Loucy (cell line): ENCODE measurements around the gene CCDC70.

Experiments used
- CTCF ChIP-seq: fragments of 200-600 bp; sonication (generic); conservative IDR thresholded peaks from 2 replicates; pipeline ENCODE4 v1.5.1; 2014; ENCODE audit warnings: mild to moderate bottlenecking, antibody characterized with exemption, low read length
- EZH2phosphoT487 ChIP-seq: fragments of 200-600 bp; IDR thresholded peaks from 2 replicates; pipeline ENCODE4 v1.6.1; 2018; ENCODE audit warnings: antibody characterized with exemption, mild to moderate bottlenecking, moderate library complexity, borderline replicate concordance

- TF ChIP-seq CTCF = no peak
- no peak for TF ChIP-seq EZH2phosphoT487
Observed at GRCh38 chr13:51815848-51816247, 45.9 kb upstream of the CCDC70 start.
